Measurements from ENCODE around the gene PHKB.
"Not testable (repeated sequence)": the region's sequence is repeated elsewhere in the genome, so short reads cannot be mapped to it uniquely, and the experiment has no call there.

PHKB gene

DNA sequence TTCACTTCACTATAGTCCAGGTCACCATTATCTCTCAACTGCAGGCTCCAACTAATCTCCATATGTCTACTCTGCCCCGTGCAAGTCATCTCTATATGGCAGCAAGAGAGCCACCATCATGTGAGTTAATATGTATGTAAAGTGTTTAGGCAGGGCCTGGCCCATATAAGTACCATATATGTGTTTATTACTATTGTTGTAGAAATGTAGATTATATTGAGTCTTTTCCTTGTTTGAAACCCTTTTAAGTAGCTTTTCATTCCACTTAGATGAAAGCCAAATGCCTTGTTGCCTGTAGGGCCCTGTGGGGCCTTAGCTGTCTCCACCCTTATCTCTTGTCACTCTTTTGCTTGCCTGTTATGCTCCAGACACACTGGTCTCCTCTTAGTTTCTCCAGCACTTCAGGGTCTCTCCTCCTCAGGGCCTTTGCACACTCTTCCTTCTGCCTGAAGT lies 164.0 kb downstream of the PHKB start:
- DNase-seq (ENCODE audit: low read depth), result no peak

DNA sequence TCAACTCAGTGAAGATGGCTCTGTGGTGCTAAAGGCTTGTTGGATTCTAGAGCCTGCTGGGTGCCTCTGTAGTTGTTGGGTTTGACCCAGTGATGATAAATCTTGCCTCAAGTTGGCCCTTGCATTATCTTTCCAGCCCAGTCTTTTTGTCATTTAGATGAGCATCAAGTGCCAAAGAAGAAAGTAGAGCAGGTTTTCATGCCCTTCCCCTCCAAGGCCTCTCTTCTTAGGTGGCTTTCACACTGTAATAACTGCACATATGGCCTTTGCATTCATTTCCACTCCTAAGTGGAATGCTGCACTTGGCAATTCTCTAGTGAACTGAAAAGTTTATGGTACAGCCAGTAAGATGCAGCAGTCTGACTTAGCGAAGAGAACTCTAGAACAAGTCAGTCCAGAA lies 165.1 kb downstream of the PHKB start:
- DNase-seq (ENCODE audit: low read depth), result no peak

GRCh38 chr16:47627085-47627639 lies 166.0 kb downstream of the PHKB start:
- DNase-seq (ENCODE audit: low read depth), result no peak

GRCh38 chr16:47627721-47628120 lies 166.6 kb downstream of the PHKB start:
- no peak for DNase-seq (ENCODE audit: low read depth)

- DNase-seq (ENCODE audit: low read depth), result no peak
These were observed 170.0 kb downstream of the PHKB start for GRCh38 chr16:47631131-47631530.

GRCh38 chr16:47634126-47634525 lies 173.0 kb downstream of the PHKB start:
- no peak for DNase-seq (ENCODE audit: low read depth)

GRCh38 chr16:47634727-47635126 lies 173.6 kb downstream of the PHKB start:
- no peak for DNase-seq (ENCODE audit: low read depth)

GRCh38 chr16:47636501-47637099 lies 175.5 kb downstream of the PHKB start:
- DNase-seq (ENCODE audit: low read depth), result no peak

GRCh38 chr16:47638175-47638574 lies 177.0 kb downstream of the PHKB start:
- DNase-seq (ENCODE audit: low read depth), result no peak

- no peak for DNase-seq (ENCODE audit: low read depth)
These were observed 179.5 kb downstream of the PHKB start for GRCh38 chr16:47640661-47641060.

GRCh38 chr16:47643323-47644000 lies 182.3 kb downstream of the PHKB start:
- no peak for DNase-seq (ENCODE audit: low read depth)

- DNase-seq (ENCODE audit: low read depth), result no peak
These were observed 183.0 kb downstream of the PHKB start for GRCh38 chr16:47644166-47644565.

- no peak for DNase-seq (ENCODE audit: low read depth)
These were observed 183.5 kb downstream of the PHKB start for GRCh38 chr16:47644661-47645060.

DNA sequence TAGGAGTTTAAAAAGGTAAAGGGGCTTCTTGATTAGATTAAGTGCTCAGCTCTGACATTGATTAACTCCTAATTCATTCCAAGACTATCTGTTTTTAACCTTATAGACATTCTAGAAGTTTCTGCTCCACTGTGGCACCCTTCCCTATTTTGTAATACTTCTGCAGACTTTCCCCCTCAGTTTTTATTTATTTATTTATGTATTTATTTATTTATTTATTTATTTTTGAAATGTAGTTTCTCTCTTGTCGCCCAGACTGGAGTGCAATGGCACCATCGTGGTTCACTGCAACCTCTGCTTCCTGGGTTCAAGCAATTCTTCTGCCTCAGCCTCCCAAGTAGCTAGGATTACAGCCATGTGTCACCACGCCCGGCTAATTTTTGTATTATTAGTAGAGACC lies 185.8 kb downstream of the PHKB start:
- DNase-seq (ENCODE audit: low read depth), result no peak

DNA sequence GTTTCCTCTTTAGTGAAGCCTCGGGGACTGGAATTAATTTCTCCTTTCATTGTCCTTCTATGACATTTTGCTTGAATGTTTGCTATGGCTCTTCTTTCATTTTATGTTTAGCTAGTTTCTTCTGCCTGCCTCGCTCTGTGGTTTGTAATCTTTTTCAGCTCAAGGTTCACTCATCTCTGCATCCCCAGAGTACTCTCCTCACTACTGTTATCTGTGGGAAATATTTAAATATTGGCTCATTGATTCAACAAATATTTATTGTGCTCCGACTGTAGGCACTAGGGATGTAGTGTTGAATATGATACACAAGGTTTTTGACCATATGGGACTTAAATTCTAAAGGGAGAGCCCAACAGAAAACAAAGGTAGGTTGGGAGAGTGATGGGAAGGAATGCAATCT lies 195.9 kb downstream of the PHKB start:
- DNase-seq (ENCODE audit: low read depth), result no peak

- no peak for DNase-seq (ENCODE audit: low read depth)
These were observed 196.8 kb downstream of the PHKB start for GRCh38 chr16:47657977-47658376.

DNA sequence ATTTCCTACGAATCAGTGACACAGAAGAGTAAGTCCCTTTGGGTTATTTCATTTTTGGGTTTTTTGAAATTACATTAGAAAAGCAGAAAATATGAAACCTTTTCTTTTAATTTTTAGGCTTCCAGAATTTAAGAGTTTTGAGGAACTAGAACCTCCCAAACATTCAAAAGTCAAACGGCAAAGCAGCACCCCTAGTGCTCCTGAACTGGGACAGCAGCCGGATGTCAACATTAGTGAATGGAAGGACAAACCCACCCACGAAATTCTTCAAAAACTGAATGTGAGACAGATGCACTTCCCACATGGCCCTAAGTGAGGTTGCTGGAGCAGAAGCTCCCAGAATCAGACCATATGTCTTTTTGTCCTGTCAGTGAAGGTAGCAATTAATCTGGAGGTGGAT lies 199.4 kb downstream of the PHKB start:
- no peak for DNase-seq (ENCODE audit: low read depth)

GRCh38 chr16:47664653-47665325 lies 203.7 kb downstream of the PHKB start:
- DNase-seq (ENCODE audit: low read depth), result no peak

DNA sequence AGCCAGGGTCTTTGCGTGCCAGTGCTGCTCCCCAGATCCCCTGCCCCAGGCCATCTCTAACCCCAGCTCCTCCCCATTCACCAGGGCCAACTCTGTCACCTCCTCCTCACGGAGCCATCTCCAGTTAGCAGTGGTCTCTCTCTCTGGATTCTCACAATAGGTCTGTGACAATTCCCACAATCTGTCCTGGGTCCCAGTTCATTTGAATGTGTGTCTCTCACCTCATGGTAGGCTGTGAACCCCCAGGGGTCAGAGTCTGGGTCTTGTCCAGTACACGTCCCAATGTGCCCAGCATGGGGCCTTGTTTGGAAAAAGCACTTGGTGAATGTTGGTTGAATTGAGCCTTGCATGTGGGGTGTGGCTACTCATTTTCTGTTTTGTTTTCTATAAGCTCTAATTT lies 205.3 kb downstream of the PHKB start:
- no peak for DNase-seq (ENCODE audit: low read depth)

- no peak for DNase-seq (ENCODE audit: low read depth)
These were observed 206.8 kb downstream of the PHKB start for GRCh38 chr16:47667956-47668355.

GRCh38 chr16:47672475-47672874 lies 211.3 kb downstream of the PHKB start:
- DNase-seq (ENCODE audit: low read depth), result no peak

DNA sequence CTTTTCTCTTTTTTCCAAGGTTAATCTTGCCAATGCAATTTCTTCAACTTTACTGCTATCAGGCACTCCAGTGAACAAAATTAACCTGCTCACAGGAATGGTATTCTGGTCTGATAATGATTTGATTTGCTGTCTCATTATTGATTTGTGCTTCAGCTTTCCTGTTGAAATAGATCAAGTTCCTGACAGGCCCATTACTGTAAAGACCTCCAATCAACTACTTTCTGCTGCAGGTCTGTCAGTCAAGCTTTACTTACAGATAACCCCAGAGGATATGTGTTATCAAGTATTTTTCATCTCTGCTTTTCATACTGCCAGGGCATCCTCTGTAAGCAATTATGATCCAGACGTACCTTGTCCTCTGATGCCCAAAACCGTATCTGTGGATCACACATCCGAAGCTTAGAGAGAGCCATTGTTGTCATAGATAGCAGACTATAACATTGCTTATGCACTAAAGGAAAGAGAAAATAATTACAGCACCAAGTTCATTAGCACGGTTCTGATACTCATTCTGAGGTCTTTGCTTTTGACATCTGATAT lies 215.6 kb downstream of the PHKB start:
- DNase-seq (ENCODE audit: low read depth), result no peak

GRCh38 chr16:47681571-47681970 lies 220.4 kb downstream of the PHKB start:
- not testable (repeated sequence) for DNase-seq (ENCODE audit: low read depth)
